OCI-LY3 (cell line): ENCODE results near the gene MDP1.

Experiments
- EZH2phosphoT487 ChIP-seq: fragments of 200-600 bp; shearing (Covaris generic); IDR thresholded peaks from 2 replicates; pipeline ENCODE4 v1.6.1; 2018; ENCODE audit warnings: antibody characterized with exemption, mixed run types, low read depth
- TF ChIP-seq, protein P1 (sequence below): fragments of 200-600, 300-600 bp; sonication (generic); IDR thresholded peaks from 2 replicates; pipeline ENCODE4 v1.5.1; 2014; ENCODE audit warnings: antibody characterized with exemption, low read length, low read depth

DNA sequence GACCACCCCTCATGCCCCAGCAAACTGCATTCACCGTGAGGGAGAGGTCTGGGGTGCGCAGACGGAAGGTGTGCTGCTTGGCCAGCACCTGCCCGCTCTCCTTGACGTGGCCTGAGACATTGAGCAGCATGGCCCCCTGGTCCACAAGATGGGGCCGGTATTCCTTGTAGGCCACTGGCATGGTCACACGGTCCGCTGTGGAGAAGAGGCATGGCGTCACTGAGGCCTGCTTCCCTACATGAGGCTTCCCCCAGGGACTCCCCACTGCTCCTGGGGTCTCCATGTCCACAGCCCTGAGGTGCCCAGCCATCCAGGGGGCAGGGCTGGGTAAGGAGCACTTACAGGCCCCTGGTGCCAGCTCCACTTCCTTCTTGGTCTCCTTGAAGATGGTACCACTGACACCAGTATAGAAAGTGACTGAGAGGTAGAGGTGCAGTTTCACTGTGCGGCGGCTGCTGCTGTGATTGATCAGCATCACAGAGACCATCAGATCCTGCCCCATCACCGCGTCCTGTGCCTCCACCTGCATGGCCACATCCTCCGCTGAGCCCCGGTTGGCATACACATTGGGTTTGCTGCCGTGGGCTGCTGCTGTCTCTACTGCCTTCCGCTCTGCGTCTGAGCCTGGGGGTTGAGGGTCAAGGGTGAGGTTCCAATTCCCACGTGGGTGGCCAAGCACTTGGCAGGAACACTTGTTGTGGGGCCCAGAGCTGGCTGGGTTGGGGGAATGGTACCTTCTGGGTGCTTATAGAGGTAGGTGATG is 38.9 kb upstream of the MDP1 start:
- TF ChIP-seq, protein P1, sequence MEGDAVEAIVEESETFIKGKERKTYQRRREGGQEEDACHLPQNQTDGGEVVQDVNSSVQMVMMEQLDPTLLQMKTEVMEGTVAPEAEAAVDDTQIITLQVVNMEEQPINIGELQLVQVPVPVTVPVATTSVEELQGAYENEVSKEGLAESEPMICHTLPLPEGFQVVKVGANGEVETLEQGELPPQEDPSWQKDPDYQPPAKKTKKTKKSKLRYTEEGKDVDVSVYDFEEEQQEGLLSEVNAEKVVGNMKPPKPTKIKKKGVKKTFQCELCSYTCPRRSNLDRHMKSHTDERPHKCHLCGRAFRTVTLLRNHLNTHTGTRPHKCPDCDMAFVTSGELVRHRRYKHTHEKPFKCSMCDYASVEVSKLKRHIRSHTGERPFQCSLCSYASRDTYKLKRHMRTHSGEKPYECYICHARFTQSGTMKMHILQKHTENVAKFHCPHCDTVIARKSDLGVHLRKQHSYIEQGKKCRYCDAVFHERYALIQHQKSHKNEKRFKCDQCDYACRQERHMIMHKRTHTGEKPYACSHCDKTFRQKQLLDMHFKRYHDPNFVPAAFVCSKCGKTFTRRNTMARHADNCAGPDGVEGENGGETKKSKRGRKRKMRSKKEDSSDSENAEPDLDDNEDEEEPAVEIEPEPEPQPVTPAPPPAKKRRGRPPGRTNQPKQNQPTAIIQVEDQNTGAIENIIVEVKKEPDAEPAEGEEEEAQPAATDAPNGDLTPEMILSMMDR: no peak
- TF ChIP-seq EZH2phosphoT487: no peak
